ENCODE data around the gene RETN.
"Not testable (repeated sequence)": the region's sequence is repeated elsewhere in the genome, so short reads cannot be mapped to it uniquely, and the experiment has no call there.

Gene RETN

GRCh38 chr19:7641290-7642276 is 27.3 kb upstream of the RETN start:
- peaks cover 20% of the 10 kb centered on the region for H3K27me3 Mint-ChIP-seq (ENCODE audit: low read depth)
- no peaks in the 10 kb centered on the region for H3K9me3 Mint-ChIP-seq
- H3K4me1 Mint-ChIP-seq: no peaks in the 10 kb centered on the region
- no peak for TF ChIP-seq CTCF (IDR thresholded peaks at IDR 0.05; ENCODE audit: unreplicated experiment in 3 of 3)
- H3K36me3 Mint-ChIP-seq (ENCODE audit: low read depth): no peaks in the 10 kb centered on the region
- no peak overlapping the region for H3K4me3 Mint-ChIP-seq
- no peak overlapping the region for H3K27ac Mint-ChIP-seq

GRCh38 chr19:7642295-7643030 is 26.4 kb upstream of the RETN start:
- no peaks in the 10 kb centered on the region for H3K4me1 Mint-ChIP-seq
- H3K9me3 Mint-ChIP-seq: no peaks in the 10 kb centered on the region
- peaks cover 12% of the 10 kb centered on the region for H3K27me3 Mint-ChIP-seq (ENCODE audit: low read depth)
- no peaks in the 10 kb centered on the region for H3K36me3 Mint-ChIP-seq (ENCODE audit: low read depth)
- no peak overlapping the region for H3K4me3 Mint-ChIP-seq
- no peak overlapping the region for H3K27ac Mint-ChIP-seq
- no peak for TF ChIP-seq CTCF (IDR thresholded peaks at IDR 0.05; ENCODE audit: unreplicated experiment in 3 of 3)

GRCh38 chr19:7643031-7643415 is 25.8 kb upstream of the RETN start:
- H3K36me3 Mint-ChIP-seq (ENCODE audit: low read depth): no peaks in the 10 kb centered on the region
- no peak for TF ChIP-seq CTCF (IDR thresholded peaks at IDR 0.05; ENCODE audit: unreplicated experiment in 3 of 3)
- H3K4me1 Mint-ChIP-seq: no peaks in the 10 kb centered on the region
- no peaks in the 10 kb centered on the region for H3K9me3 Mint-ChIP-seq
- H3K4me3 Mint-ChIP-seq: no peak overlapping the region
- H3K27ac Mint-ChIP-seq: no peak overlapping the region
- peaks cover 6% of the 10 kb centered on the region for H3K27me3 Mint-ChIP-seq (ENCODE audit: low read depth)

- not testable (repeated sequence) for H3K27me3 Mint-ChIP-seq (ENCODE audit: low read depth); H3K9me3 Mint-ChIP-seq; H3K27ac Mint-ChIP-seq; H3K4me1 Mint-ChIP-seq; H3K36me3 Mint-ChIP-seq (ENCODE audit: low read depth); H3K4me3 Mint-ChIP-seq
Measured at GRCh38 chr19:7643629-7644549, 25.0 kb upstream of the RETN start.

- no peaks in the 10 kb centered on the region for H3K27me3 Mint-ChIP-seq (ENCODE audit: low read depth)
- no peaks in the 10 kb centered on the region for H3K9me3 Mint-ChIP-seq
- H3K4me1 Mint-ChIP-seq: no peaks in the 10 kb centered on the region
- H3K4me3 Mint-ChIP-seq: no peak overlapping the region
- no peak overlapping the region for H3K27ac Mint-ChIP-seq
- no peaks in the 10 kb centered on the region for H3K36me3 Mint-ChIP-seq (ENCODE audit: low read depth)
- TF ChIP-seq CTCF (IDR thresholded peaks at IDR 0.05; ENCODE audit: unreplicated experiment in 3 of 3): no peak
Measured at GRCh38 chr19:7644550-7644877, 24.3 kb upstream of the RETN start.

GRCh38 chr19:7645163-7645562 is 23.7 kb upstream of the RETN start:
- H3K27me3 Mint-ChIP-seq (ENCODE audit: low read depth): peaks cover 4% of the 10 kb centered on the region
- no peaks in the 10 kb centered on the region for H3K4me1 Mint-ChIP-seq
- no peak overlapping the region for H3K4me3 Mint-ChIP-seq
- H3K27ac Mint-ChIP-seq: no peak overlapping the region
- no peaks in the 10 kb centered on the region for H3K9me3 Mint-ChIP-seq
- no peak for TF ChIP-seq CTCF (IDR thresholded peaks at IDR 0.05; ENCODE audit: unreplicated experiment in 3 of 3)
- H3K36me3 Mint-ChIP-seq (ENCODE audit: low read depth): no peaks in the 10 kb centered on the region

Data from nephron (organoid).